Measurements from ENCODE around the gene FYB2. TPM values are rescaled to one million over a fixed set of nuclear protein-coding genes. Genes with fewer than 3 reads are reported as not detected.

The FYB2 gene
- total RNA-seq, 4 donors from 2014 or later: 0.26 to 8.6 (median 4.7) TPM

DNA sequence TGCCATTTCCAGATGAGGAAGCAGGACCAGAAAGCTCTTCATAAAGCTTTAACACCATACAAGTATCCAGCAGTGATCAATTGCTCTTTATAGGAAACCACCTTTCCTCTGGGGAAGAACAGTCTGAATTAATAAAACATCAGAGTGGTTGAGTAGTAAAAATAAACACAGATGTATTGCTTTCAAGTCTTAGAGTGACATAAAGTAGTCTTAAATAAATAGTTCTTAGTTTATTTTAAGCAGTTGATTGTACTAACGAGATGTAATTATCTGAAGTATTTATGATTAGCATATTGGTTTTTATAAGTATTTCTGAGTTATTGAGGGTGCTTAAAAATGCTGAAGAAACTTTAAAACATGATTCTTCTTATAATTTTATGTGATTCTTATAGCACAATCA, 107.1 kb downstream of the FYB2 start:
- Histone ChIP-seq H3K27ac (no peak overlapping the region), H3K4me1 (no peaks in the 10 kb centered on the region), H3K27me3 (no peaks in the 10 kb centered on the region), H3K4me3 (no peak overlapping the region), H3K36me3 (no peaks in the 10 kb centered on the region), H3K9me3 (no peaks in the 10 kb centered on the region)
- TF ChIP-seq POLR2A (IDR thresholded peaks at IDR 0.05): no peak
- TF ChIP-seq, protein P1, sequence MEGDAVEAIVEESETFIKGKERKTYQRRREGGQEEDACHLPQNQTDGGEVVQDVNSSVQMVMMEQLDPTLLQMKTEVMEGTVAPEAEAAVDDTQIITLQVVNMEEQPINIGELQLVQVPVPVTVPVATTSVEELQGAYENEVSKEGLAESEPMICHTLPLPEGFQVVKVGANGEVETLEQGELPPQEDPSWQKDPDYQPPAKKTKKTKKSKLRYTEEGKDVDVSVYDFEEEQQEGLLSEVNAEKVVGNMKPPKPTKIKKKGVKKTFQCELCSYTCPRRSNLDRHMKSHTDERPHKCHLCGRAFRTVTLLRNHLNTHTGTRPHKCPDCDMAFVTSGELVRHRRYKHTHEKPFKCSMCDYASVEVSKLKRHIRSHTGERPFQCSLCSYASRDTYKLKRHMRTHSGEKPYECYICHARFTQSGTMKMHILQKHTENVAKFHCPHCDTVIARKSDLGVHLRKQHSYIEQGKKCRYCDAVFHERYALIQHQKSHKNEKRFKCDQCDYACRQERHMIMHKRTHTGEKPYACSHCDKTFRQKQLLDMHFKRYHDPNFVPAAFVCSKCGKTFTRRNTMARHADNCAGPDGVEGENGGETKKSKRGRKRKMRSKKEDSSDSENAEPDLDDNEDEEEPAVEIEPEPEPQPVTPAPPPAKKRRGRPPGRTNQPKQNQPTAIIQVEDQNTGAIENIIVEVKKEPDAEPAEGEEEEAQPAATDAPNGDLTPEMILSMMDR (IDR thresholded peaks at IDR 0.05): no peak
- intact Hi-C loops (cut with DNase I; ENCODE audit: low total_unique reads): no loop called here
- DNase-seq: no peak

DNA sequence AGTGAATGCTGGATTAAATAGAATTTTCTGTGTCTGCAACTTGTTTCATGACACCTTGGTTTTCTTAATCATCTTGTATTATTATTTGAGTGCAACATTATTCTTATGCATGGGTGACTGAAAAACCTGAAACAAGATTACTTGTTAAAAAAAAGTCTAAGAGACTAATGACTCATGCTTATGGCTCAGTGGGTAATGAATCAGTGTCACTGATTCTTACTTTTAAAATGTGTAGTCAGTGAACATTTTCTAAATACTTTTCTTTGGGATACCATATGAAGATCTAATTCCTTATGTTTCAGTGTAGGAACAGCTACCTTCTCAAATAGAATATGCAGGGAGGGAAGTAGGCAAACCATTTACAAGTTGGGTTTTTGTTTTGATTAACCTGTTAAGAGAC, 108.6 kb downstream of the FYB2 start:
- TF ChIP-seq POLR2A (IDR thresholded peaks at IDR 0.05): no peak
- TF ChIP-seq, protein P1 (IDR thresholded peaks at IDR 0.05): no peak
- intact Hi-C loops (cut with DNase I; ENCODE audit: low total_unique reads): no loop called here
- Histone ChIP-seq H3K9me3 (no peaks in the 10 kb centered on the region), H3K27ac (no peak overlapping the region), H3K4me1 (no peaks in the 10 kb centered on the region), H3K27me3 (no peaks in the 10 kb centered on the region), H3K4me3 (no peak overlapping the region), H3K36me3 (no peaks in the 10 kb centered on the region)
- DNase-seq: no peak

DNA sequence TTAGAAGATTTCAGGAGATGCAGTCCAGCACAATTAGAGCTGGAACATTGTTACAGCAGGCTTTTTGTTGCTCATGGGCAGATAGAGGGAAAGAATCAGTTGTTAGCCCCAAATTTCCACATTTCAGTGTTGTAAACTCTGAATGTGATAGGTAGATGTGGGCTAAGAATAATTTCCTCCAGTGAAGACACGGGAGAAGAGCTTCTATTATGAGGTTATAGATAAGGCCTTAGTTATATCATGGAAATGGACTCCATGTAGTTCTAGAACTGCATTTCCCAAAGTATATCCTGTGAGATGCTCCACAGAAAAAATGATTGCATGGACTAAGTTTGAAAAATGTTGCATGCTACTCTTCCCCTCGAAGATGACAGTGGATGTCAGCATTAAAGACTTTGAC, 109.2 kb downstream of the FYB2 start:
- intact Hi-C loops (cut with DNase I; ENCODE audit: low total_unique reads): no loop called here

DNA sequence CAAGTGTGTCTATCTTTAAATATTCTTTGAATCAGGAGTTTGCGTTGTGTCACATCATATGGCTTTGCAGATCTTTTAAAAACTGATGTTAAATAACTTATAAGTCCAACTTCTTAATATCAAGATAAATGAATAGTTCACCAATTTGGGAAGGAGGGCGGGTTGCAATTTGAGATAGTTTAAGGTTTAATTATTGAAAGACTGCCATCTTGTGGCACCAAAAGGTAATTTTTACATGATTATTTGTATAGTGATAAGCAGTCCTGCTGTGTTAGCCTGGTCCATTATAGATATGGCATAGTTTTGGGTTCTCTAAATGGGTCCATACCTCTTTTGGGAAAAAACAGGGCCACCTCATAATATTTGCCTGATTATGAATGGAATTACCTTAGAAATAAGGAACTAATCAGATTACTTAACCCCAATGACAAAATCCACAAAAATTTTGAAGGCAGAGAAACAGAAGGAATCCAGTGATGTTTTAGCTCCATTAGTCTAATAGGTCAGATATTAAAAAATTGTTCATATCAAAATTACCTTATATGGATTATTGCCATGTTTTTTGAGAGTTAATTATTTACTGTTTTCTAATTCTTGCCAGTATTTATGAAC, 109.8 kb downstream of the FYB2 start:
- Histone ChIP-seq H3K27me3 (no peaks in the 10 kb centered on the region), H3K4me1 (no peaks in the 10 kb centered on the region), H3K4me3 (no peak overlapping the region), H3K27ac (no peak overlapping the region), H3K9me3 (no peaks in the 10 kb centered on the region), H3K36me3 (no peaks in the 10 kb centered on the region)
- no peak for TF ChIP-seq POLR2A (IDR thresholded peaks at IDR 0.05)
- TF ChIP-seq, protein P1 (IDR thresholded peaks at IDR 0.05): peak; percentile 47 to 65 (median 58)
- peak in 1 of 2 donors; percentile 13 for DNase-seq
- intact Hi-C loops (cut with DNase I; ENCODE audit: low total_unique reads): no loop called here

More for the DNA sequence above, 109.2 kb downstream of the FYB2 start:
- H3K27ac ChIP-seq: no peak overlapping the region
- H3K4me1 ChIP-seq: no peaks in the 10 kb centered on the region
- TF ChIP-seq, protein P1 (IDR thresholded peaks at IDR 0.05): no peak
- TF ChIP-seq POLR2A (IDR thresholded peaks at IDR 0.05): no peak
- no peaks in the 10 kb centered on the region for H3K9me3 ChIP-seq
- no peak overlapping the region for H3K4me3 ChIP-seq
- DNase-seq: no peak
- H3K27me3 ChIP-seq: no peaks in the 10 kb centered on the region
- H3K36me3 ChIP-seq: no peaks in the 10 kb centered on the region

DNA sequence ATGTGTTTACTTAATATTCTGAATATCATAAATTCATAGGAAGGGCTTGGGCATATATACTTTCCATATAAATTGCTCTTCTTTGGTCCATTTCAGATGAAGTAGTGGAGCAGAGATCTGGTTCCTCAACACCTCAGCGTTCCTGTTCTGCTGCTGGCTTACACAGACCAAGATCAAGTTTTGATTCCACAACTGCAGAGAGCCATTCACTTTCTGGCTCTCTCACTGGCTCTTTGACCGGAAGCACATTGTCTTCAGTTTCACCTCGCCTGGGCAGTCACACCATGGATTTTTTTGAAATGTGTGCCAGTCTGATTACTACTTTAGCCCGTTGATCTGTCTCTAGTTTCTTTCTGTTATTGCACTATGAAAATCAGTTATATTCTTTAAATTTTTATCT, 111.8 kb downstream of the FYB2 start:
- Histone ChIP-seq H3K4me1 (no peaks in the 10 kb centered on the region), H3K27me3 (no peaks in the 10 kb centered on the region), H3K9me3 (peaks cover 0 to 4% of the 10 kb centered on the region in 2 donors), H3K4me3 (no peak overlapping the region), H3K27ac (no peak overlapping the region), H3K36me3 (no peaks in the 10 kb centered on the region)
- no peak for DNase-seq
- intact Hi-C loops (cut with DNase I; ENCODE audit: low total_unique reads): no loop called here
- TF ChIP-seq, protein P1 (IDR thresholded peaks at IDR 0.05): no peak
- TF ChIP-seq POLR2A (IDR thresholded peaks at IDR 0.05): no peak
